PC-3 (cell line): ENCODE data around the gene PACS1. TPM values are rescaled to one million over a fixed set of nuclear protein-coding genes. Genes with fewer than 3 reads are reported as not detected.

Experiments
- ATAC-seq: fragments of 200-7000 bp; cut with Tn5 transposase; 2 replicates; pipeline ENCODE4 v1.9.1; 2020; ENCODE audit warnings: mild to moderate bottlenecking, moderate library complexity
- BruUV-seq: library from RNA; stranded (reverse); fragments of 400-500 nt; replicated peaks from 2 replicates; lab custom pipeline; 2021; lab: Mats Ljungman, UMichigan
- CTCF ChIA-PET: fragments of 300-600 bp; sonication (Branson Sonifier 250); formaldehyde crosslinking; loops from one replicate; lab custom pipeline; 2022; ENCODE audit warnings: antibody characterized with exemption; lab: Charles Lee
- POLR2A ChIA-PET: fragments of 300-600 bp; sonication (Branson Sonifier 250); formaldehyde crosslinking; loops from one replicate; lab custom pipeline; 2022; ENCODE audit warnings: antibody characterized with exemption; ENCODE audit not compliant: unreplicated experiment; lab: Charles Lee
- DNase-seq: peaks from one replicate; pipeline ENCODE4 v3.0.0-alpha.2; 2015
- H2AFZ ChIP-seq: fragments of 300-600 bp; sonication (generic); 2 replicates; pipeline ENCODE4 v1.6.0; 2016; ENCODE audit warnings: antibody characterized with exemption, low read length
- H3F3A ChIP-seq: fragments of 300-600 bp; sonication (generic); one replicate; pipeline ENCODE4 v1.6.0; 2017; ENCODE audit warnings: antibody characterized with exemption, low read length, control low read depth, mild to moderate bottlenecking; ENCODE audit not compliant: unreplicated experiment
- H3K27ac ChIP-seq: fragments of 300-600 bp; sonication (generic); 2 replicates; pipeline ENCODE4 v1.5.1; 2016; ENCODE audit warnings: mild to moderate bottlenecking, low read length
- H3K27me3 ChIP-seq: fragments of 300-600 bp; sonication (generic); 2 replicates; pipeline ENCODE4 v1.6.1; 2016; ENCODE audit warnings: low read length, mixed read lengths
- H3K36me3 ChIP-seq: fragments of 300-600 bp; sonication (generic); 2 replicates; pipeline ENCODE4 v1.6.1; 2016; ENCODE audit warnings: low read depth, mixed run types, low read length, mixed read lengths
- H3K4me1 ChIP-seq: fragments of 300-600 bp; sonication (generic); 2 replicates; pipeline ENCODE4 v1.5.1; 2016; ENCODE audit warnings: low read length; ENCODE audit not compliant: insufficient read depth
- H3K4me2 ChIP-seq: fragments of 300-600 bp; sonication (generic); 2 replicates; pipeline ENCODE4 v1.6.0; 2016; ENCODE audit warnings: low read length
- H3K4me3 ChIP-seq: fragments of 300-600 bp; sonication (generic); 2 replicates; pipeline ENCODE4 v1.5.1; 2016; ENCODE audit warnings: mild to moderate bottlenecking, low read length, mixed read lengths
- H3K79me2 ChIP-seq: fragments of 300-600 bp; sonication (generic); 2 replicates; pipeline ENCODE4 v1.6.1; 2017; ENCODE audit warnings: low read length, mixed read lengths
- H3K9ac ChIP-seq: fragments of 300-600 bp; sonication (generic); 2 replicates; pipeline ENCODE4 v1.6.0; 2016; ENCODE audit warnings: mild to moderate bottlenecking, low read length
- H3K9me2 ChIP-seq: fragments of 300-600 bp; sonication (generic); replicated peaks from 2 replicates; pipeline ENCODE4 v1.6.1; 2016; ENCODE audit warnings: mixed run types, low read length, mixed read lengths
- H3K9me3 ChIP-seq: fragments of 300-600 bp; sonication (generic); 2 replicates; pipeline ENCODE4 v1.6.1; 2016; ENCODE audit warnings: low read length, mixed read lengths
- H4K20me1 ChIP-seq: fragments of 300-600 bp; sonication (generic); 2 replicates; pipeline ENCODE4 v1.6.1; 2016; ENCODE audit warnings: low read length, mixed read lengths
- CTCF ChIP-seq: fragments of 300-600 bp; sonication (generic); conservative IDR thresholded peaks from 2 replicates; pipeline ENCODE4 v1.5.1; 2017; ENCODE audit warnings: antibody characterized with exemption, low read depth, mild to moderate bottlenecking, low read length
- EZH2 ChIP-seq: fragments of 300-600 bp; sonication (generic); IDR thresholded peaks from one replicate; pipeline ENCODE4 v1.6.1; 2017; ENCODE audit warnings: antibody characterized with exemption, mild to moderate bottlenecking, low read length; ENCODE audit not compliant: unreplicated experiment
- EZH2phosphoT487 ChIP-seq: fragments of 300-600 bp; sonication (generic); IDR thresholded peaks from 2 replicates; pipeline ENCODE4 v1.6.1; 2018; ENCODE audit warnings: mild to moderate bottlenecking, antibody characterized with exemption, low read length, borderline replicate concordance
- intact Hi-C: fragments of 100-400 bp; cut with micrococcal nuclease; formaldehyde crosslinking; loops from 2 replicates; pipeline ENCODE4 v1.9.0; 2023
- total RNA-seq: library from RNA; depleted of rRNA; stranded (reverse); fragments of >200 nt; gene quantifications from 2 replicates; pipeline ENCODE4 v1.2.3, GENCODE V29; 2014

Gene PACS1
- total RNA-seq, 1 experiment from 2014 or later, result 28.7 TPM

- Histone ChIP-seq H3K4me2 (no peak overlapping the region), H4K20me1 (no peaks in the 10 kb centered on the region), H3K4me1 (peaks cover 45% of the 10 kb centered on the region), H3F3A (peaks cover 8% of the 10 kb centered on the region), H3K36me3 (no peaks in the 10 kb centered on the region), H3K9me2 (no peaks in the 10 kb centered on the region), H2AFZ (no peak overlapping the region), H3K27me3 (no peaks in the 10 kb centered on the region), H3K79me2 (peaks cover 63% of the 10 kb centered on the region), H3K9me3 (no peaks in the 10 kb centered on the region), H3K4me3 (no peak overlapping the region), H3K9ac (no peak overlapping the region), H3K27ac (peak overlapping the region; percentile 32; the same call in 1 of the 2 replicates)
- no peak for TF ChIP-seq EZH2
- no peak for TF ChIP-seq EZH2phosphoT487
- TF ChIP-seq CTCF, result no peak
- ChIA-PET CTCF (no interaction called here), POLR2A (no interaction called here)
- DNase-seq (no peak), ATAC-seq (no peak)
- no TSS peak for BruUV-seq
- intact Hi-C loops, result no loop called here
Measured at GRCh38 chr11:66107600-66108510, 37.8 kb downstream of the PACS1 start.

- Histone ChIP-seq H3K4me1 (peaks cover 58% of the 10 kb centered on the region), H3K27ac (0 out of 2 replicates have a peak overlapping the region, but pooled peaks have one; percentile 3), H3K9me2 (no peaks in the 10 kb centered on the region), H3K79me2 (peaks cover 61% of the 10 kb centered on the region), H3K9ac (no peak overlapping the region), H3K4me3 (no peak overlapping the region), H2AFZ (no peak overlapping the region), H3K4me2 (peak overlapping the region; percentile 30), H3K9me3 (no peaks in the 10 kb centered on the region), H4K20me1 (no peaks in the 10 kb centered on the region), H3K36me3 (no peaks in the 10 kb centered on the region), H3K27me3 (no peaks in the 10 kb centered on the region), H3F3A (peaks cover 18% of the 10 kb centered on the region)
- POLR2A ChIA-PET, result no interaction called here
- ATAC-seq (no peak), DNase-seq (peak; percentile 63)
- BruUV-seq, result no TSS peak
- CTCF ChIA-PET, result no interaction called here
- intact Hi-C loops, result no loop called here
- no peak for TF ChIP-seq EZH2
Measured at GRCh38 chr11:66109294-66109693, 39.2 kb downstream of the PACS1 start.

- TF ChIP-seq EZH2 (no peak), EZH2phosphoT487 (no peak), CTCF (no peak)
- H3K4me2 ChIP-seq, result no peak overlapping the region
- no TSS peak for BruUV-seq
- POLR2A ChIA-PET, result interaction anchor here (0.5 kb wide), 1 partner anchor 30 kb away, joined by 4 read pairs; no protein-coding TSS in a partner anchor
- intact Hi-C loops, result loop anchor here (5.0 kb wide), 1 partner anchor 39 kb away; the partner anchor contains the start of gene PACS1
- no peaks in the 10 kb centered on the region for H4K20me1 ChIP-seq
- no peaks in the 10 kb centered on the region for H3K9me3 ChIP-seq
- H3K27me3 ChIP-seq, result no peaks in the 10 kb centered on the region
- no peak overlapping the region for H3K4me3 ChIP-seq
- CTCF ChIA-PET, result no interaction called here
- no peak for DNase-seq
- no peak overlapping the region for H2AFZ ChIP-seq
- peaks cover 18% of the 10 kb centered on the region for H3F3A ChIP-seq
- H3K27ac ChIP-seq, result no peak overlapping the region
- peaks cover 69% of the 10 kb centered on the region for H3K4me1 ChIP-seq
- H3K9ac ChIP-seq, result no peak overlapping the region
- H3K79me2 ChIP-seq, result peaks cover 64% of the 10 kb centered on the region
- no peak for ATAC-seq
- H3K9me2 ChIP-seq, result no peaks in the 10 kb centered on the region
- H3K36me3 ChIP-seq, result no peaks in the 10 kb centered on the region
Measured at GRCh38 chr11:66111158-66111557, 41.1 kb downstream of the PACS1 start.
